ENCODE data around the gene FXYD5.

GRCh38 chr19:35204799-35205732, 50.5 kb downstream of the FXYD5 start:
- TF ChIP-seq CTCF (IDR thresholded peaks at IDR 0.05), result no peak
- no peak for TF ChIP-seq POLR2A (IDR thresholded peaks at IDR 0.05)

All from Peyer's patch (tissue), 4 donors.